Activated T-helper 2 cell treated with anti-CD3 and anti-CD28 coated beads, Interferon-gamma antibody, Interleukin-2, Interleukin-4, amounts not matched to agents 10 μg/mL and 5 μg/mL and 100 μg/mL, durations not matched to agents 14 hours and 24 hours and 36 hours (primary cell): ENCODE measurements around the gene F3. TPM values are rescaled to one million over a fixed set of nuclear protein-coding genes. Genes with fewer than 3 reads are reported as not detected.
"Not testable (repeated sequence)": the region's sequence is repeated elsewhere in the genome, so short reads cannot be mapped to it uniquely, and the experiment has no call there.

ENCODE experiments used
- DNase-seq: peaks from one replicate; pipeline ENCODE4 v3.0.0; 2021; ENCODE audit warnings: low spot score
- H3K27ac Mint-ChIP-seq: one replicate; pipeline ENCODE4 v1.8.0; 2021; ENCODE audit warnings: mixed read lengths
- H3K27me3 Mint-ChIP-seq: one replicate; pipeline ENCODE4 v1.8.0; 2021; ENCODE audit warnings: low read depth, mixed read lengths
- H3K36me3 Mint-ChIP-seq: one replicate; pipeline ENCODE4 v1.8.0; 2021; ENCODE audit warnings: low read depth, mixed read lengths
- H3K4me1 Mint-ChIP-seq: one replicate; pipeline ENCODE4 v1.8.0; 2021; ENCODE audit warnings: low read depth, mixed read lengths
- H3K4me3 Mint-ChIP-seq: one replicate; pipeline ENCODE4 v1.8.0; 2021; ENCODE audit warnings: low read depth, mild to moderate bottlenecking, moderate library complexity, mixed read lengths
- H3K9me3 Mint-ChIP-seq: one replicate; pipeline ENCODE4 v1.8.0; 2021; ENCODE audit warnings: mixed read lengths
- intact Hi-C: fragments of 100-400 bp; cut with micrococcal nuclease; formaldehyde crosslinking; loops from one replicate; pipeline ENCODE4 v1.15.1; 2023
- total RNA-seq: library from RNA; stranded (reverse); gene quantifications from 2 replicates; pipeline ENCODE4 v1.2.3, GENCODE V29; 2022

F3 gene
- total RNA-seq, 1 donor from 2014 or later, result 1.0 TPM

DNA sequence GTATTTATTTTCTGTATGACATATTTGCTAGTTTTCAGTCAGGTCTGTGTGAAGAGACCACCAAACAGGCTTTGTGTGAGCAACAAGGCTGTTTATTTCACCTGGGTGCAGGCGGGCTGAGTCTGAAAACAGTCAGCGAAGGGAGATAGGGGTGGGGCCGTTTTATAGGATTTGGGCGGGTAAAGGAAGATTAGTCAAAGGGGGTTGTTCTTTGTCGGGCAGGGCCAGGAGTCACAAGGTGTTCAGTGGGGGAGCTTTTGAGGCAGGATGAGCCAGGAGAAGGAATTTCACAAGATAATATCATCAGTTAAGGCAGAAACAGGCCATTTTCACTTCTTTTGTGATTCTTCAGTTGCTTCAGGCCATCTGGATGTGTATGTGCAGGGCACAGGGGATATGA is 24.9 kb upstream of the F3 start:
- H3K4me1 Mint-ChIP-seq, DNase-seq, H3K36me3 Mint-ChIP-seq, H3K27me3 Mint-ChIP-seq, H3K4me3 Mint-ChIP-seq, H3K27ac Mint-ChIP-seq, intact Hi-C loops, H3K9me3 Mint-ChIP-seq: not testable (repeated sequence)

DNA sequence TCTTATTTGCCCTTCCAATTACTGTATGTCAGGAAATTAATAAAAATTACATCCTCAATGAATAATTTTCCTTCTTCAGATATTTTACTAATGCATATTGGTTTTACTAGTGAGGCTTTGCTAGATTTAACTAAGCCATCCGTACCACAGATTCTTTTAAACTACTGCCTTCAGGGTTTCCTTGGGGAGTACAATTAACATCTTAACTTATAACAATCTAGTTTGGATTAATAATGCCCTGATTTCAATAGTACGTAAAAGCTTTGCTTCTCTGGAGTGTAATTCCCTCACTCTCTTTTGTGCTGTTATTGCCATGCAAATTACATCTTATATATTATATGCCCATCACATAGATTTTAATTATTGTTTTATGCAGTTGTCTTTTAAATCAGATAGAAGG is 24.3 kb upstream of the F3 start:
- Mint-ChIP-seq H3K27ac (no peak overlapping the region), H3K9me3 (no peaks in the 10 kb centered on the region), H3K36me3 (no peaks in the 10 kb centered on the region), H3K4me3 (no peak overlapping the region), H3K4me1 (no peaks in the 10 kb centered on the region), H3K27me3 (peaks cover 7% of the 10 kb centered on the region)
- no peak for DNase-seq
- intact Hi-C loops, result no loop called here

DNA sequence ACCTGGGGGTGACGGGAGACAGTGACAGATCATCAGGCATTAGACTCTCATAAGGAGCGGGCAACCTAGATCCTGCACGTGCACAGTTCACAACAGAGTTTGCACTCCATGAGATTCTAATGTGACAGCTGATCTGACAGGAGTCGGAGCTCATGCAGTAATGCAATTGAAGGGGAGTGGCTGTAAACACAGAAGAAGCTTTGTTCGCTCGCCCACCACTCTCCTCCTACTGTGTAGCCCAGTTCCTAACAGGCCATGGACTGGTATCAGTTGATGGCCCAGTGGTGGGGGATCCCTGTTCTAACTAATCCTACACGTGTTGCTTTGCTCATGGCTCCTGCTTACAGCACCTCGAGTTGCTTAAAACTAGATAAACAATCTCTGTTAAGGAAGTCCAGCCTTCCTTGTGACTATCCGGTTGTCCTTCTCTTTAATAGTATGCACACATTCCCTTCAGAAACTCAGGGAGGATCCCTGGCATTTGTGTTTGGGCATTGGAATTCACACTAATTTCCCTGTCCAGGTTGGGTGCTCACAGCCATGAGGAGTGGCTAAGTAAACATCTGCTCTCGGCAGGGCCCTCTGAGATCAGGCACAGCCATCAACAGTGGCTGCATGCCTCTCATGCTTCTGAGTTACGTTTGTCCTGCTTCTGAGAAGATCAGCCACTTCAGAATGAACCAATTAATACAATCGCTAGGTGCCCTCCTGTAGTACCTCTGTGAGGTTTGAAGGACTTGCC is 21.1 kb upstream of the F3 start:
- H3K4me3 Mint-ChIP-seq, result no peak overlapping the region
- H3K36me3 Mint-ChIP-seq, result no peaks in the 10 kb centered on the region
- intact Hi-C loops, result no loop called here
- H3K27ac Mint-ChIP-seq, result no peak overlapping the region
- H3K27me3 Mint-ChIP-seq, result peaks cover 7% of the 10 kb centered on the region
- no peaks in the 10 kb centered on the region for H3K4me1 Mint-ChIP-seq
- DNase-seq, result no peak
- no peaks in the 10 kb centered on the region for H3K9me3 Mint-ChIP-seq

DNA sequence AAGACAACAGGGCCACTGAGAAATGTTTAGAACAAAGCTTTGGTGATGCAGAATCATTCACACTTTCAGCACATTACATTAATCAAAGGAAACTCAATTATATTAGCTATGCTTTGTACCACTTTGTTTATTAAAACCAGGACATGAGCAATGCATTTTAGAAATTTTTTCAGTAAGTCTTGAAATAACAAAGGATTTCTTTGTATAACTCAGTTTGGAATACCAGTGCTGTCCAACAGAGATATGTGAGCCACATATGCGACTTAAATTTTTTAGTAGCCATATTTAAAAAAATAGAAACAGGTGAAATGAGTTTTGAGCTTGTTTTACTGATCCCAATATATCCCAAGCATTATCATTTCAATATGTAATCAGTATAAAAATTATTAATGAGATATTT is 18.8 kb upstream of the F3 start:
- Mint-ChIP-seq H3K27ac (no peak overlapping the region), H3K4me1 (no peaks in the 10 kb centered on the region), H3K27me3 (peaks cover 7% of the 10 kb centered on the region), H3K36me3 (no peaks in the 10 kb centered on the region), H3K9me3 (no peaks in the 10 kb centered on the region), H3K4me3 (no peak overlapping the region)
- DNase-seq, result no peak
- intact Hi-C loops, result no loop called here

DNA sequence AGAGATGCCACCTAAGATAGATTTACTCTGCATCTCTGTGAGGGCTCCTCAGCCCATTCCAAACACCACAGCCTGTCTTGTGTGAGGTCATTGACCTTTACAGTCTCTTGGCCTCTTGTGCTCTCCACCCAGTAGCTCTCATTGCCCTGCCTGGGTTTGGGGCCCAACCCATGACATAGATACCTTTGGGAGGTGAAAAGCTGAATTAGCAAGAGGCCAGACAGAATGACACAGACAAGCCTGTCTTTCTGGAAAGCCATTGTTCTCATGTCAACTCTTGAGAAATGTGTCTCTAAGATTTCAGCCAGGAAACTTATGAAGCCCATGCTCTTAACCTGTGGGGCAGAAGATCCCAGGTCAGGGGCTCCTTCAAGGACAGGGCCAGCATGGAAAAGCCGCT is 18.4 kb upstream of the F3 start:
- peaks cover 9% of the 10 kb centered on the region for H3K27me3 Mint-ChIP-seq
- no peaks in the 10 kb centered on the region for H3K4me1 Mint-ChIP-seq
- no peak overlapping the region for H3K4me3 Mint-ChIP-seq
- intact Hi-C loops, result no loop called here
- no peaks in the 10 kb centered on the region for H3K36me3 Mint-ChIP-seq
- no peak for DNase-seq
- H3K9me3 Mint-ChIP-seq, result no peaks in the 10 kb centered on the region
- H3K27ac Mint-ChIP-seq, result no peak overlapping the region

DNA sequence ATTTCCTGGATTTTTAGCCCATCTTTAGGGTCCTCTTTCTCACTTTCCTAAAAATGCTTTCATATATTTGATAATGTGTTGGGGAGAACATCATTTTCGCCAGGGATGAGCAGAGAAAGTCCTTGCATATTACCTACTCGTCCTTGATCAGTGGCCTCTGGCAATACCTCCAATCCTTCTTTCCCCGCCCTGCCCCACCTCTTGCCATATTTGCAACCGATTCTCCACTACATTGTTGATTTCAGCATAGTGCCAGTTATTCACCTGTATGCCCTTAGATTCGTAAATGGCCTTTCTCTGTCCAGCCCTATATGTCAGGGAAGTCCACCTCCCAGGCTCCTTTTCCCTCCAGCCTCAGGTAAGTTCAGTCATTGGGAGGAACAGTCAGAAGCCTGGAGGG is 13.5 kb upstream of the F3 start:
- Mint-ChIP-seq H3K27me3 (peaks cover 7% of the 10 kb centered on the region), H3K27ac (no peak overlapping the region), H3K9me3 (no peaks in the 10 kb centered on the region), H3K36me3 (no peaks in the 10 kb centered on the region), H3K4me3 (no peak overlapping the region), H3K4me1 (no peaks in the 10 kb centered on the region)
- intact Hi-C loops, result no loop called here
- DNase-seq, result no peak

DNA sequence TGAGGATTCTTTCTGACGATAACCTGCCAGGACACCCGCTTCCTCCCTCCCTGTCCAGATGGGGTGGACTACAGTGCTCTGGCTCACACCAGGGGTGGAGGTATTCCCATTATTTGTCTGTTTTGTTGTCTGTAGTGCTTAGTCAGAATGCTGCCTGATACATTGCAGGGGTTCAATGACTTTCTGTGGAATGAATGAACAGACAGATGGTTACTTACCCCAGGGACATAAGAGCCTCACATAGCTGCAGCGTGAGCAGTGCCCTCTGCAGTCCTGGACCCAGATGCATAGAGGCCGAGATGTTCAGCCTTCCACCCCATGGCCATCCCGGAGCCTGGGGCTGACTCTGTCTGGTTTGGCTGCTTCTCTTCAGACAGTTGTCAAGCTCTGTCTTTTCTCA is 13.0 kb upstream of the F3 start:
- intact Hi-C loops, result no loop called here
- H3K9me3 Mint-ChIP-seq, result no peaks in the 10 kb centered on the region
- no peaks in the 10 kb centered on the region for H3K4me1 Mint-ChIP-seq
- peaks cover 12% of the 10 kb centered on the region for H3K27me3 Mint-ChIP-seq
- H3K4me3 Mint-ChIP-seq, result no peak overlapping the region
- no peak overlapping the region for H3K27ac Mint-ChIP-seq
- no peak for DNase-seq
- no peaks in the 10 kb centered on the region for H3K36me3 Mint-ChIP-seq

DNA sequence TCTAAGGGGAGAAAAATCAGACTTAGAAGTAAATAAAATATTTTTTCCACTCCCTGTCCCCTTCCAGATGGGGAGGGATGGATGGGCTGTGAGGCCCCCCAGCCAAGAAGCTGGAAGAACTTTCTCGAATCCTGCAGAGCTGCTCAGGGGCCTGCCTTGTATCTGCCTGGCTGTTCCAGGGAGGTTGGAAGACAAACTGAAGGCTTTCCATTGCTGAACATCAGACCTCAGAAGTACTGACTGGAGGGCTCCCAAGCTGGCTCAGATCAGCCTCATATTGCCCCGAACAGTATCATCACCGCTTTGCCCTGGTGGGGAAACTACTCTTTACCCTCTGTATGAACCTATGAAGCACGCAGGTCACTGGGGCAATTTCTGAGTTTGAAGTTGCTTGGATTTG is 12.4 kb upstream of the F3 start:
- Mint-ChIP-seq H3K27ac (no peak overlapping the region), H3K36me3 (no peaks in the 10 kb centered on the region), H3K4me1 (no peaks in the 10 kb centered on the region), H3K27me3 (peaks cover 12% of the 10 kb centered on the region), H3K4me3 (no peak overlapping the region), H3K9me3 (no peaks in the 10 kb centered on the region)
- DNase-seq, result no peak
- intact Hi-C loops, result no loop called here

DNA sequence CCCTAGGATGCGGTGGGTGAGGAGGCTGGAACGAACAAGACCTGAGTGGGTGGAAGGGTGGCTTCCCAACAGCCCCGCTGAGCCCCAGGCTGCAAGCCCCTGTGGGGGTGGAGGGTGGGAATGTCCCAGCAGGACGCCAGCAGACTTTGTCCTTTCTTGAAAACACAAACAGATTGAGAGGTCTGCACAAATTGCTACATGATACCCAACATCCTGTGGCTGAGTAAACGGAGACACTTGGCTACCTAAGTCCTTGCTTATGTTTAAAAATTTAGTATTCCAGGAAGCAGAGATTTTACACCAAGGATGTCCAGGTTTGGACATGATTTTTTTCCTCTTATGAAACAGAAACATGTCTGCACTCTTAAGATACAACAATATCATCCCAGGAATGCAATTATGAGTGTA is 11.8 kb upstream of the F3 start:
- no peaks in the 10 kb centered on the region for H3K36me3 Mint-ChIP-seq
- H3K9me3 Mint-ChIP-seq, result no peaks in the 10 kb centered on the region
- DNase-seq, result no peak
- no peaks in the 10 kb centered on the region for H3K4me1 Mint-ChIP-seq
- intact Hi-C loops, result no loop called here
- no peak overlapping the region for H3K27ac Mint-ChIP-seq
- H3K27me3 Mint-ChIP-seq, result peaks cover 15% of the 10 kb centered on the region
- H3K4me3 Mint-ChIP-seq, result no peak overlapping the region

DNA sequence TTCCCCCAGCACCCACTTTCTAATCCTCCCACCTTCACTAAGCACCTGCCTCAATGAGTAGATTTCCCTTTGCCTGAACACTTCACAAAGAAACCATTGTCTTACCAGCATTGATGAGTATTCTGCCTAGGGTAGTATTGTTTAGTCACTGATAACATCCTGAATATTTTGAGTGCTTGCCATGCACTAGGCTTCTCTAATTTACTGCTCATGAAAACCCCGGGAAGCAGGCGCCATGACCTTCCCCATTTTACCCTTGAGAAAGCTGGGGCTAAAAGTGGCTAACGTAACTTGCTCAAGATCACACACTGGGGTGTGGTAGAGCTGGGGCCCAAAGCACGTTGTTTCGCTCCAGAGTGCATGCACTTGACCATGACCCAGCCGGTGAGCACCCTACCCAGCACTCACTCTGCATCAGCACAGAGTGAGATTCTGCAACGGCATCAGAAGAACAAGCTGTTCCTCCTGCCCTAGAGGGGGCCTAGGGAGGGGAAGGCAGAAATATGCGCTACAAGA is 10.6 kb upstream of the F3 start:
- H3K36me3 Mint-ChIP-seq, result no peaks in the 10 kb centered on the region
- no peak overlapping the region for H3K27ac Mint-ChIP-seq
- no peaks in the 10 kb centered on the region for H3K4me1 Mint-ChIP-seq
- no peak for DNase-seq
- peaks cover 25% of the 10 kb centered on the region for H3K27me3 Mint-ChIP-seq
- intact Hi-C loops, result no loop called here
- no peaks in the 10 kb centered on the region for H3K9me3 Mint-ChIP-seq
- H3K4me3 Mint-ChIP-seq, result no peak overlapping the region

DNA sequence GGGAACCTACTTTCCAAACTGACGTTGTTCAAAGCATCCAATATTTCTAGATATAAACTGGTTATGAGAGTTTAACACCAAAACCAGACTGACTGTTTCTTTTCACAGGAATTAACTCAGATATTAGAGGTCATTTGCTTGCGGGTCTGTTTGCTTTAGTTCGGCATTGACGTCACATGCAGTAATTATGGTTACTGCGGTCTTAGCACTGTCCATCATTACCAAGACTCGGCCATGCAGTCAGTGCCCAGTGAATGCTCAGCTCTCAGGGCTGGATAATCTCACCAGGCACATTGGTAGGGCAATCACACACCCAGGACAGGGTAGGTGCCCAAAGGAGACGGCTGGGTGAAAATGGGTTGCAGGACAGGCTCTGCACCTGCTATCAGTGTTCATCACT is 9.9 kb upstream of the F3 start:
- Mint-ChIP-seq H3K27ac (no peak overlapping the region), H3K9me3 (no peaks in the 10 kb centered on the region), H3K27me3 (peaks cover 31% of the 10 kb centered on the region), H3K36me3 (no peaks in the 10 kb centered on the region), H3K4me3 (no peak overlapping the region), H3K4me1 (no peaks in the 10 kb centered on the region)
- intact Hi-C loops, result no loop called here
- DNase-seq, result no peak

DNA sequence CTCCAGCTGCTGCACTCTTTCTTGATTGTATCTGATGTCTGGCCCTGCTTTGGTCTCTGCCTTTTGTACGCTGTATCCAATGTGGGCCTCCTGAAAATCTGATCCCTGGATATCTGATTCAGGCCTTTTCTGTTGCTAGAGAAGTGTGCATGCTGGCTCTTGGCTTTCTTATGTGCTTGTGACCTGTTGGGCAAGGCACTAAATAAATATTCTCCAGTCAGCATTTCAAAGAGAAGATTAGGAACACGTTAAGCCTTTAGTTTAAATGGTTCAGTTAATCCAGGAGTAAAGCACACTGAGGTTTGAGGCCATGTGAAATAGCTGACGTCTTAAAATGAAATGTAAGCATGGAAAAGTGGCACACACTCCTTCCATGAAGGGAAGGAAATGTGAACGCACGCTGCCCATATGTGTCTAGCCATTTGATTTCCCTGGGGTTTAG is 9.3 kb upstream of the F3 start:
- no peak overlapping the region for H3K4me3 Mint-ChIP-seq
- no peak for DNase-seq
- H3K9me3 Mint-ChIP-seq, result no peaks in the 10 kb centered on the region
- no peak overlapping the region for H3K27ac Mint-ChIP-seq
- intact Hi-C loops, result no loop called here
- H3K27me3 Mint-ChIP-seq, result peaks cover 35% of the 10 kb centered on the region
- H3K36me3 Mint-ChIP-seq, result no peaks in the 10 kb centered on the region
- H3K4me1 Mint-ChIP-seq, result no peaks in the 10 kb centered on the region

DNA sequence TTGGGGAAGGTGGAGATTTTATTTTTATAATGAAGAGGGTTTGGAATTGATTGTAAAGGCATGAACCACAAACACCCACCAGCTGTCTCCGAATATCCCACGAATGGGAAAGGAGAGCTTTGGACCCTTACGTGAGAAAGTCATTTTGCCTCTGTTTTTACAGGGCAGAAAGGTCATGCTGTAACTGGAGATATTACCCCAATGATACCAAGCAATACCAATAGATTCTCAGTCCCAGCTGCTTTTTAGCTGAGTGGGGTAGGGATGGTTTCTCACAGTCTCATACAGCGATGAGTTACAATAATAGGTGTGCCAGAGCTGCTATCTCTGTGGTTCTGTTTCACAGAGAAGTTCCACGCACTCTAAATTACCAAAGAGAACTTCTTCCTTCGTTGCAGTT is 8.8 kb upstream of the F3 start:
- Mint-ChIP-seq H3K4me3 (no peak overlapping the region), H3K27ac (no peak overlapping the region), H3K4me1 (no peaks in the 10 kb centered on the region), H3K9me3 (no peaks in the 10 kb centered on the region), H3K36me3 (no peaks in the 10 kb centered on the region), H3K27me3 (peaks cover 35% of the 10 kb centered on the region)
- no peak for DNase-seq
- intact Hi-C loops, result no loop called here

DNA sequence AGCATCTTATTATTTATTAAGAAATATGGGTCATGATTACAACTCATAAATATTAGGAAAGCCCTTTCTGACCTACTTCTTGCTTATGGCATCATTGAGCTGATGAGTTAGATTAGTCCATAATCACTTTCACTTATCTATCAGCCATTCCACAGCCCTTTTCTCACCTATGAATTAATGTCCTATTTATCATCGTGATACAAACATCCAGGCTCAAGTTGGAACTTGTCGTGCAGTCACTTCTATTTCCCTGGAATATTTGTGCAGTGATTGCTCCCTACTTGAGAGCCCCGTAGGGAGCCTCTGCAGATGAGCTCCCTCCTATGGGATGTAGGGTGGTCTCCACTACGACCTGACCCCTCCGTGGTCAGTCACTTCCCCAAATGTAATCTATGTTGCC is 8.1 kb upstream of the F3 start:
- no peak for DNase-seq
- Mint-ChIP-seq H3K36me3 (no peaks in the 10 kb centered on the region), H3K4me1 (peaks cover 5% of the 10 kb centered on the region), H3K27me3 (peaks cover 38% of the 10 kb centered on the region), H3K4me3 (no peak overlapping the region), H3K9me3 (no peaks in the 10 kb centered on the region), H3K27ac (no peak overlapping the region)
- intact Hi-C loops, result loop anchor here (10.0 kb wide), 1 partner anchor 135 kb away; the partner anchor contains the start of gene ABCD3
